A673 (cell line): ENCODE data around the gene RTN4RL2. TPM values are rescaled to one million over a fixed set of nuclear protein-coding genes. Genes with fewer than 3 reads are reported as not detected.

Experiments used
- BruUV-seq: library from RNA; stranded (reverse); fragments of 400-500 nt; replicated peaks from 2 replicates; lab custom pipeline; 2021; lab: Mats Ljungman, UMichigan
- CTCF ChIA-PET: fragments of 300-600 bp; sonication (Branson Sonifier 250); formaldehyde crosslinking; loops from one replicate; lab custom pipeline; 2022; ENCODE audit warnings: antibody characterized with exemption; lab: Charles Lee
- POLR2A ChIA-PET: fragments of 300-600 bp; sonication (Branson Sonifier 250); formaldehyde crosslinking; loops from one replicate; lab custom pipeline; 2022; ENCODE audit warnings: antibody characterized with exemption; ENCODE audit not compliant: low non-redundant PET; lab: Charles Lee
- DNase-seq: peaks from one replicate; pipeline ENCODE4 v3.0.0-alpha.2; 2015; ENCODE audit warnings: low spot score
- H3K27ac ChIP-seq: fragments of 200-600 bp; sonication (generic); 2 replicates; pipeline ENCODE4 v1.5.1; 2016; ENCODE audit warnings: mixed run types, low read depth, mild to moderate bottlenecking, mixed read lengths, antibody characterized with exemption, low read length; ENCODE audit not compliant: poor library complexity, severe bottlenecking
- H3K27me3 ChIP-seq: fragments of 200-600 bp; sonication (generic); replicated peaks from 2 replicates; pipeline ENCODE4 v1.6.1; 2017; ENCODE audit warnings: mixed run types, low read depth, mild to moderate bottlenecking, mixed read lengths, antibody characterized with exemption, low read length; ENCODE audit not compliant: insufficient read depth, poor library complexity
- H3K36me3 ChIP-seq: fragments of 200-600 bp; sonication (generic); 2 replicates; pipeline ENCODE4 v1.6.1; 2016; ENCODE audit warnings: mixed run types, mild to moderate bottlenecking, mixed read lengths, antibody characterized with exemption, low read length; ENCODE audit not compliant: insufficient read depth, poor library complexity, severe bottlenecking
- H3K4me1 ChIP-seq: fragments of 200-600 bp; sonication (generic); 2 replicates; pipeline ENCODE4 v1.6.1; 2017; ENCODE audit warnings: mixed run types, mild to moderate bottlenecking, mixed read lengths, antibody characterized with exemption, low read length; ENCODE audit not compliant: insufficient read depth, poor library complexity, severe bottlenecking
- H3K4me3 ChIP-seq: fragments of 200-600 bp; sonication (generic); 2 replicates; pipeline ENCODE4 v1.5.1; 2016; ENCODE audit warnings: low read depth, mixed run types, mild to moderate bottlenecking, mixed read lengths, low read length; ENCODE audit not compliant: poor library complexity, severe bottlenecking
- H3K9me3 ChIP-seq: fragments of 200-600 bp; sonication (generic); 2 replicates; pipeline ENCODE4 v1.6.1; 2016; ENCODE audit warnings: mixed run types, low read depth, mild to moderate bottlenecking, mixed read lengths, antibody characterized with exemption, low read length; ENCODE audit not compliant: poor library complexity, severe bottlenecking
- CTCF ChIP-seq: fragments of 300-800, 200-600 bp; sonication (generic); conservative IDR thresholded peaks from 2 replicates; pipeline ENCODE4 v1.5.1; 2017; ENCODE audit warnings: low read depth, mild to moderate bottlenecking, antibody characterized with exemption, low read length, moderate library complexity, mixed read lengths
- EZH2 ChIP-seq: fragments of 200-600 bp; sonication (generic); IDR thresholded peaks from 2 replicates; pipeline ENCODE4 v1.6.1; 2017; ENCODE audit warnings: borderline replicate concordance, low read depth, mild to moderate bottlenecking, mixed read lengths, antibody characterized with exemption, low read length; ENCODE audit not compliant: poor library complexity, severe bottlenecking
- intact Hi-C: fragments of 100-400 bp; cut with micrococcal nuclease; formaldehyde crosslinking; loops from one replicate; pipeline ENCODE4 v1.10.0; 2022; ENCODE audit not compliant: unreplicated experiment
- total RNA-seq: library from RNA; stranded (reverse); gene quantifications from 2 replicates; pipeline ENCODE4 v1.2.3, GENCODE V29; 2021

Gene RTN4RL2
- total RNA-seq, 1 experiment from 2014 or later, result 5.2 TPM

- BruUV-seq, result no TSS peak
- no peak overlapping the region for H3K4me3 ChIP-seq
- H3K4me1 ChIP-seq, result peaks cover 11% of the 10 kb centered on the region
- H3K27me3 ChIP-seq, result no peaks in the 10 kb centered on the region
- no peaks in the 10 kb centered on the region for H3K36me3 ChIP-seq
- no peak for TF ChIP-seq EZH2
- no peak for TF ChIP-seq CTCF
- no peak overlapping the region for H3K27ac ChIP-seq
- intact Hi-C loops, result no loop called here
- ChIA-PET CTCF (no interaction called here), POLR2A (no interaction called here)
- H3K9me3 ChIP-seq, result no peaks in the 10 kb centered on the region
- DNase-seq, result no peak
Observed at GRCh38 chr11:57469268-57469667, 8.9 kb downstream of the RTN4RL2 start.

GRCh38 chr11:57471496-57471895 is 11.2 kb downstream of the RTN4RL2 start:
- Histone ChIP-seq H3K4me3 (no peak overlapping the region), H3K4me1 (peaks cover 24% of the 10 kb centered on the region), H3K27ac (no peak overlapping the region), H3K27me3 (peaks cover 4% of the 10 kb centered on the region), H3K36me3 (no peaks in the 10 kb centered on the region), H3K9me3 (no peaks in the 10 kb centered on the region)
- no peak for TF ChIP-seq EZH2
- no peak for TF ChIP-seq CTCF
- intact Hi-C loops, result no loop called here
- POLR2A ChIA-PET, result no interaction called here
- CTCF ChIA-PET, result no interaction called here
- no TSS peak for BruUV-seq
- DNase-seq, result no peak

GRCh38 chr11:57473285-57473841 is 13.0 kb downstream of the RTN4RL2 start:
- no peak overlapping the region for H3K4me3 ChIP-seq
- no peak overlapping the region for H3K27ac ChIP-seq
- no peaks in the 10 kb centered on the region for H3K36me3 ChIP-seq
- intact Hi-C loops, result no loop called here
- peaks cover 24% of the 10 kb centered on the region for H3K4me1 ChIP-seq
- POLR2A ChIA-PET, result no interaction called here
- H3K27me3 ChIP-seq, result peaks cover 4% of the 10 kb centered on the region
- no peak for TF ChIP-seq CTCF
- TF ChIP-seq EZH2, result no peak
- DNase-seq, result peak; percentile 40
- BruUV-seq, result no TSS peak
- H3K9me3 ChIP-seq, result no peaks in the 10 kb centered on the region
- CTCF ChIA-PET, result interaction anchor here (1.1 kb wide), 2 partner anchors 13 to 16 kb away, joined by 3 to 6 read pairs; partner anchors contain the start of gene RTN4RL2
